ENCODE results near the gene ZFYVE27. TPM values are rescaled to one million over a fixed set of nuclear protein-coding genes. Genes with fewer than 3 reads are reported as not detected.
A peak's percentile ranks its signal among the peaks of the same experiment; 100 is the strongest.

The ZFYVE27 gene
- total RNA-seq, 1 donor from 2014 or later: 29.4 TPM

DNA sequence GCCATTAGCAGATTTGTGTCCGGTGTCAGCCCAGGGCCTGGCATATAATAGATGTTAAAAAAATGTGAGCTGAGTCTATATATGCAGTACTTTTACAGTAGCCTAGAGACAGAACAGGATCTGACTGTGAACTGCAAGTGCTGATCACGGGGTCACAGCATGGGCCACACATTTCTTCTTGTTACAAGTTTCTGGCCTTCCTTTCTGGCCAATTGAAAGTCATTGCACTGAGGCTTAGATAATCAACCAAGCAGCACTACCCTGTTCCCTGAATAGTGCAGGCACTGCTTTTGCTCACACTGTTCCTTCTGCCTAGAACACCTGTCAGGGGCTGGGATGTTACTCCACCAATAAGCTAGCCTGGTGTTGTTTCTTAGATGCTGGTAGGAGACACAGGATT lies 28.8 kb upstream of the ZFYVE27 start:
- no peaks in the 10 kb centered on the region for H3K27me3 ChIP-seq
- peaks cover 6% of the 10 kb centered on the region for H3K4me1 ChIP-seq
- intact Hi-C loops (cut with DNase I): no loop called here
- DNase-seq (no peak), ATAC-seq (no peak)
- H3K27ac ChIP-seq: no peak overlapping the region
- no peak overlapping the region for H3K4me3 ChIP-seq
- TF ChIP-seq, protein P1, sequence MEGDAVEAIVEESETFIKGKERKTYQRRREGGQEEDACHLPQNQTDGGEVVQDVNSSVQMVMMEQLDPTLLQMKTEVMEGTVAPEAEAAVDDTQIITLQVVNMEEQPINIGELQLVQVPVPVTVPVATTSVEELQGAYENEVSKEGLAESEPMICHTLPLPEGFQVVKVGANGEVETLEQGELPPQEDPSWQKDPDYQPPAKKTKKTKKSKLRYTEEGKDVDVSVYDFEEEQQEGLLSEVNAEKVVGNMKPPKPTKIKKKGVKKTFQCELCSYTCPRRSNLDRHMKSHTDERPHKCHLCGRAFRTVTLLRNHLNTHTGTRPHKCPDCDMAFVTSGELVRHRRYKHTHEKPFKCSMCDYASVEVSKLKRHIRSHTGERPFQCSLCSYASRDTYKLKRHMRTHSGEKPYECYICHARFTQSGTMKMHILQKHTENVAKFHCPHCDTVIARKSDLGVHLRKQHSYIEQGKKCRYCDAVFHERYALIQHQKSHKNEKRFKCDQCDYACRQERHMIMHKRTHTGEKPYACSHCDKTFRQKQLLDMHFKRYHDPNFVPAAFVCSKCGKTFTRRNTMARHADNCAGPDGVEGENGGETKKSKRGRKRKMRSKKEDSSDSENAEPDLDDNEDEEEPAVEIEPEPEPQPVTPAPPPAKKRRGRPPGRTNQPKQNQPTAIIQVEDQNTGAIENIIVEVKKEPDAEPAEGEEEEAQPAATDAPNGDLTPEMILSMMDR (IDR thresholded peaks at IDR 0.05): no peak
- H3K9me3 ChIP-seq: no peaks in the 10 kb centered on the region
- H3K36me3 ChIP-seq: no peaks in the 10 kb centered on the region

DNA sequence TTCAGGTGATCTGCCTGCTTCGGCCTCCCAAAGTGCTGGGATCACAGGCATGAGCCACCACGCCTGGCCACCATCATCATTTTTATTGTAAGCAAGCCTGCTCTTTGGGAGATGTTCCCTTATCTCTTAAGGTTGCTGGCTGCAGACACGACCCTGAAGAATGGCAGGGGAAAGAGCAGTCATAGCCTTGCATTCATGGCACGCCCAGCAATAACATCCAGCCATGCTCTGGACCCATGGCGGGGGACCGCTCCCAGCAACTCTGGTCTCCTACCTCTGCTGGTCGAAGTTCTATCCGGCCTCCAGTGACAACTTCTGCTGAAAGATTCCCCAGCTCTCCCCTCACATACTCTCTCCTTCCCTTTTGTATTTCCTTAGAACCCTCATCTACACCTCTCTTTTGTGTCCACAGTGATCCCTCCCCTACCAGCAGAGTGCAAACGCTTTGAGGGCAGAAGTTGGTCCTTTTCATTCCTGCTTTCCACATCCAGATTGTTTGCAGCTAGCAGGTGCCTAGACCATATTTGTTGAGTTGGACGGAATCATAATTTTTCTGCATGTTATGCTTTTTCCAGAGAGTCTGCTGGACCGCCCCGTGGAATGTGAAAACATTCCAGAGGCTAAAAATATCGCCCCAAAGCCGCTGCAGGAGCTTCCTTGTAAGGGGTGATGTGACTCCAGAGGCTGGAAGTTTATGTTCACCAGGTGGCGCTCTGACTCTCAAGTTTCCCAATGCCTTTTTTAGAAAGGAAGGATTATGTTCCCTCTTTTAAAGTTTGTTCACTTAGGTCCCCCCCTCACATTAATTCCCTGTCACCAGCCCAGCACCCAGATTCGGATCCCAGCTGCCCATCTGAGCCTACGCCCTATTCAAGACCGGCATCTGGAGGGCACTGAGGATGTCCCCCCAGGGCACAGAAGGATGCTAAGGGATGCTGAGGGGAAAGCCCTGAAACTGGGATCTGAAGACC lies 27.7 kb upstream of the ZFYVE27 start:
- peak; percentile 38 for ATAC-seq
- Histone ChIP-seq H3K4me1 (peaks cover 7% of the 10 kb centered on the region), H3K27me3 (no peaks in the 10 kb centered on the region), H3K27ac (no peak overlapping the region), H3K36me3 (no peaks in the 10 kb centered on the region), H3K9me3 (no peaks in the 10 kb centered on the region), H3K4me3 (no peak overlapping the region)
- intact Hi-C loops (cut with DNase I): no loop called here
- TF ChIP-seq, protein P1 (IDR thresholded peaks at IDR 0.05): peak; percentile 69
- no peak for DNase-seq

DNA sequence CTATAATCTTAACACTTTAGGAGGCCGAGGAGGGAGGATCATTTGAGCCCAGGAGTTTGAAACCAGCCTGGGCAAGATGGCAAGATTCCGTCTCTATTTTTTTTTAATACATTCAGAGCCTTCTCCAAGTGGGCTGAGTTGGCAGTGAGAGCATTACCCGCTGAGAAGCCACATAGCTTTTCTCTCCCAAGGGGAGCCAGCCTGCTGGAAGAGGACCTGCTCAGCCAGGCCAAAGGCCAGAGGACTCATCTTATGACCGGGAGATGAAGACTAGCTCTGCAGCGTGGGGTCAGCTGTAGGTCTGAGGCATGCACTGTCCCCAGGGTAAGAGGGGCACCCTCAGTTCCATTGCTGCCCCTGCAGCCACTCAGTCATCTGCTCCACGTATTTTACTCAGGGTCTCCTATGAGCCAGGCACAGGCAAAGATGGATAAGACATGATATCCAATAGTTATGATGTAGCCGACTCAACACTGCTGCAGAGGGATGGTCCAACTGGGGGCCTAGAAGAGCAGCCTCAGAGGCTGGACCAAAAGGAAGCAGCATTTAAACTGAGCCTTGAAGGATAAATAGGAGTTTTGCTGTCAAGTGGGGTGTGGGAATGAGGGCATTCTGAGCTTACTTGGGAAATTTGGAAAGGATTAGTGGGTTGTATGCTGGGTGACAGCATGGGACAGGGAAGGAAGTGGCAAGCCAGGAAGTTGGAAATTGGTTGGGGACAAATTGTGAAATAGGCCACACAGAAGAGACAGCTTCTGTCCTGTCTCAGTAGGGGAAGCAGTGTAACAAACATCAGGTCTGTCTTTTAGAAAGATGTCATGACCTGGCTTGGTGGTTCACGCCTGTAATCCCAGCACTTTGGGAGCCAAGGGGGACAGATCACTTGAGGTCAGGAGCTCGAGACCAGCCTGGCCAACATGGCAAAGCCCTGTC lies 25.0 kb upstream of the ZFYVE27 start:
- H3K27me3 ChIP-seq: no peaks in the 10 kb centered on the region
- TF ChIP-seq, protein P1 (IDR thresholded peaks at IDR 0.05): no peak
- H3K36me3 ChIP-seq: peaks cover 4% of the 10 kb centered on the region
- intact Hi-C loops (cut with DNase I): no loop called here
- H3K27ac ChIP-seq: no peak overlapping the region
- peaks cover 26% of the 10 kb centered on the region for H3K4me1 ChIP-seq
- H3K4me3 ChIP-seq: no peak overlapping the region
- no peaks in the 10 kb centered on the region for H3K9me3 ChIP-seq
- ATAC-seq (no peak), DNase-seq (no peak)

DNA sequence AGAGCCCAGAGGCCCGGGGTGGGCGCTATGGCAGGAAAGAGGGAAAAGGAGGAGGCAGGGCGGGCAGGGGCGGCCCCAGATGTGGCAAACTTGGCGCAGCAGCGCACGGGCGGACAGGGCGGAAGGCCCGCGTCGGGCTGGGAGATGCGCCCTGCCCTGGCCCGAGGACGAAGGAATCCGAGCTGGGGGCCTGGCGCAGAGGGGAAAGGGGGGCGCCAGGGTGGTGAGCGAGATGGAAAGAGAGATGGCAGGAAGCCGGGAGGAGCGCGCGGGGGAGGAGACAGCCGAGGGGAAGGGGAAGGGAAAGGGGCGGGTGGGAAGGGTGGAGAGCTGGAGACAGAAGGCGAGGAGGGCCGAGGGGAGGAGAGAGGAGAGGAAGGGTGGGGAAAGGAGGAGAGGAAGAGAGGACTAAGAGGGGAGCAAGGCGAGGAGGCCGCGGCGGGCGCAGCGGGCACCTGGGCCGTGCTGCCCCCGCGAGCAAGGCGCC lies 23.5 kb upstream of the ZFYVE27 start, which contains the start of gene MARVELD1:
Gene MARVELD1, plus strand, starts transcription at position 392 of the 487 bp plus-strand sequence. CDS start 147 bp downstream, outside the sequence.
- H3K36me3 ChIP-seq: peaks cover 14% of the 10 kb centered on the region
- H3K4me1 ChIP-seq: peaks cover 35% of the 10 kb centered on the region
- H3K4me3 ChIP-seq: peak within 1 kb of the TSS; percentile 75
- DNase-seq (peak; percentile 84), ATAC-seq (peak; percentile 33)
- no peaks in the 10 kb centered on the region for H3K27me3 ChIP-seq
- H3K9me3 ChIP-seq: no peaks in the 10 kb centered on the region
- TF ChIP-seq, protein P1 (IDR thresholded peaks at IDR 0.05): no peak
- intact Hi-C loops (cut with DNase I): no loop called here
- peak within 1 kb of the TSS; percentile 95 for H3K27ac ChIP-seq

DNA sequence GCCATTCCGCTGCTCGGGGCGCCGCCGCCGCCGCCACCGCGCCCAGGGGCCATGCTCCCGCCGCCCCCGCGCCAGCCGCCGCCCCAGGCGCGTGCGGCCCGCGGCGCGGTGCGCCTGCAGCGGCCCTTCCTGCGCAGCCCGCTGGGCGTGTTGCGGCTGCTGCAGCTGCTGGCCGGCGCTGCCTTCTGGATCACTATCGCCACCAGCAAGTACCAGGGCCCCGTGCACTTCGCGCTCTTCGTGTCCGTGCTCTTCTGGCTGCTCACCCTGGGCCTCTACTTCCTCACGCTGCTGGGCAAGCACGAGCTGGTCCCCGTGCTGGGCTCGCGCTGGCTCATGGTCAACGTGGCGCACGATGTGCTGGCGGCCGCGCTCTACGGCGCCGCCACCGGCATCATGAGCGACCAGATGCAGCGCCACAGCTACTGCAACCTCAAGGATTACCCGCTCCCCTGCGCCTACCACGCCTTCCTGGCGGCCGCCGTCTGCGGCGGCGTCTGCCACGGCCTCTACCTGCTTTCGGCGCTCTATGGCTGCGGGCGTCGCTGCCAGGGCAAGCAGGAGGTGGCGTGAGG lies 23.0 kb upstream of the ZFYVE27 start:
- TF ChIP-seq, protein P1 (IDR thresholded peaks at IDR 0.05): peak; percentile 29
- Histone ChIP-seq H3K4me3 (peak overlapping the region; percentile 75), H3K27ac (peak overlapping the region; percentile 95), H3K36me3 (peaks cover 14% of the 10 kb centered on the region), H3K4me1 (peaks cover 41% of the 10 kb centered on the region), H3K27me3 (no peaks in the 10 kb centered on the region), H3K9me3 (no peaks in the 10 kb centered on the region)
- intact Hi-C loops (cut with DNase I): no loop called here
- DNase-seq (no peak), ATAC-seq (peak; percentile 69)

Data from upper lobe of right lung (tissue), 1 donor.